ENCODE data around the gene PLA2G2C. TPM values are rescaled to one million over a fixed set of nuclear protein-coding genes. Genes with fewer than 3 reads are reported as not detected.
A peak's percentile ranks its signal among the peaks of the same experiment; 100 is the strongest.

PLA2G2C gene
- total and polyA plus RNA-seq, 2 donors: not detected

DNA sequence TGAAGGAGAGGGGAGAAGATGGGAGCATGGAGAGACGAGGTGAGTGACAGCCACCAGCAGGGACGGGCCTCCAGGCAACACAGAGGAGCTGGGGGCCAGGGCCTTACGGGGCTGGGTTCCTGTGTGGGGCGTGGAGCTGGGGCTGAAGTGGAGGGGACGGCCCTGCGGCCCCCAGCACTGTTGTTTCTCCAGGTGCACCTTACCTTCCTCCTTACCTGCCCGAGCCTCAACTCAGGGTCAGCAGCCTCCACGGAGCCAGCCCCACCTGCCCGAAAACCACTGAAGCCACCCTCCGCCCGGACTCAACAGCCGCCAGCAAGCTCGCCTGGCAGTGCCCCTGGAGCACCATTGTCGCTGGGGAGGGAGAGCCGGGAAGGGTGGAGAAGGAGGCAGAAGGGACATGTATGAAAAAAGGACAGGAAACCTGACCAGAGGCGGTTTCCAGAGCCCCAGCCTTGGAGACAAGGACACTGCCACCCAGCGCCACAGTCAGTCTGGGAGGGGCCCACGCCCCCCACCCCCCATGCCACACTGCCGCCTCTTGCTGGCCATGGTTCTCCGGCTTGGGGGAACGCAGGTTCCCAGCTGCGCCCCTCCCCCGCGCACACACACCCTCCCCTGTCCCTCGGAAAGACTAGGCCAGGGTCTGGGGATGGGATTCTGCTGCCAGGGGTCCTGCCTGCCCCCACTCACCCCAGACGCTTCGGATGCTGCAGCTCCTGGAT lies 36.6 kb downstream of the PLA2G2C start:
- no peak overlapping the region for H3K4me3 ChIP-seq (ENCODE audit: low read depth, low read length)
- no peak overlapping the region for H3K27ac ChIP-seq (ENCODE audit: low read depth)
- 85% methylated on average over 27 of the region's 27 CpGs for WGBS
- DNase-seq (ENCODE audit: extremely low spot score): no peak
- no peaks in the 10 kb centered on the region for H3K4me1 ChIP-seq (ENCODE audit: insufficient read depth)
- no peaks in the 10 kb centered on the region for H3K36me3 ChIP-seq (ENCODE audit: insufficient read depth)

DNA sequence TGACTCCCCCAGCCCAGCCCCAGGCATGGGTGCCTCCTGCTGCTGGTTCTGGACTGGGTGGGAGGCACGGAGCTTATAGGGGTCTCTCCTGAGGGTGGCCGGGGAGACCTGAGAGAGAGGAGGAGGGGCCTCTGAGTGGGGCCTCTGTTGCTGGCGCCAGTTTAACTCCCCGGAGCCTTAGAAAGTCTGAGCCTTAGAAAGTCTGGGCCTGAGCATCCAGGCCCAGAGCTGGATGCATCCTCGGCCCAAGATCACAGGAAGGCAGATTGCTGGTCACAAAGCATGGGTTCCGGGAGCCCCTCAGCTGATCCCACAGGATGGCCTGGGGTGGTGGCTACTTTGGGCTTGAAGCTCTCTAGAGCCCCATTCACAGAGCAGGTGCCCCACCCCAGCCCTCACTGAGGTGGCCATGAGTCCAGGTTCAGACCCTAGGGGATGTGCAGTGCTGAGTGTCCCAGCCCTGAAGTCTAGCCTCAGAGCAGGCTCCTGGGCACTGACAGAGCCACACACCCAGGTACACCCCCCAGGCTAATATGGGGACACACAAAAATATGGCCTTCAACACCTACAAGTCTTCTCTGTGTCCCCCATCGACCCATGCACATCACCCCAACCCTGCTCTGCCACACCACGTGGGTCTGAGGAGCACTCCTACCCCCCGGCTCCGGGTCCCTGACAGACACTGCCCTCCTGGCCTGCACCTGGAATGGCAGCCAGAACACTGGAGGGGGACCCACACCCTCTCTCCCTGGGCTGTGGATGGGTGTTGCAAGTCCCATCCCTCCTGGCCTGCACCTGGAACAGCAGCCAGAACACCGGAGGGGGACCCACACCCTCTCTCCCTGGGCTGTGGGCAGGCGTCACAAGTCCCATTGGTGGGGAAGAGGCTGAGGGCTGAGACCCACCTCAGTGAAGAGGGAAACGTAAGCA lies 37.5 kb downstream of the PLA2G2C start:
- Histone ChIP-seq H3K27ac (ENCODE audit: low read depth) (no peak overlapping the region), H3K4me1 (ENCODE audit: insufficient read depth) (no peaks in the 10 kb centered on the region), H3K36me3 (ENCODE audit: insufficient read depth) (no peaks in the 10 kb centered on the region), H3K4me3 (ENCODE audit: low read depth, low read length) (no peak overlapping the region)
- no peak for DNase-seq (ENCODE audit: extremely low spot score)
- 84% methylated on average over 13 of the region's 13 CpGs for WGBS

DNA sequence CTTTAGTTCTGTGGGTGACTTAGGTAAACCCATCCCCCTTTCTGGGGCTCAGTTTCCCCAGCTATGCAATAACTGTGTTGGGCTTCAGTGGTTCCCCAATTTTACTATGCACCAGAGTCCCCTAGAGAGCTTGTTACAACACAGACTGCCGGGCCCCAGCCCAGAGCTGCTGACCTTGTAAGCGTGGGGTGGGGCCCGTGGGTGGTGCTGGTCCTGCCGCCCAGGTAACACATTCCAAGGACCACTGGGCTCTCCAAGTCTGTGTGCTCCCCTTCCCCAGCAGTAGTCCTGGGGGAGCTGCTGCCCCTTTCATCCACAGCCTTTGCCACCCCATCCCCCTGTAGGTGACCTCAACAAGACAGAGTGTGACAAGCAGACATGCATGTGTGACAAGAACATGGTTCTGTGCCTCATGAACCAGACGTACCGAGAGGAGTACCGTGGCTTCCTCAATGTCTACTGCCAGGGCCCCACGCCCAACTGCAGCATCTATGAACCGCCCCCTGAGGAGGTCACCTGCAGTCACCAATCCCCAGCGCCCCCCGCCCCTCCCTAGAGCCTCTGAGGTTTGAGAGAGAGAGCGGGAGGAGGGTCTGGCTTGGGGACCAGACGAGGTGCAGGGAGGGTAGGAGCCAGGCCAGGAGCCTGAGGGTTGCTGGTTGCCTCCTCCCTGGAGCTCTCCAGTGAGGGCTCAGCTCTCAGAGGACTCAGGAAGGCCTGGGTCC lies 38.3 kb downstream of the PLA2G2C start:
- DNase-seq (ENCODE audit: extremely low spot score): no peak
- no peak overlapping the region for H3K4me3 ChIP-seq (ENCODE audit: low read depth, low read length)
- no peak overlapping the region for H3K27ac ChIP-seq (ENCODE audit: low read depth)
- H3K4me1 ChIP-seq (ENCODE audit: insufficient read depth): no peaks in the 10 kb centered on the region
- WGBS: 82% methylated on average over 13 of the region's 13 CpGs
- H3K36me3 ChIP-seq (ENCODE audit: insufficient read depth): no peaks in the 10 kb centered on the region

- H3K4me3 ChIP-seq (ENCODE audit: low read depth, low read length): no peak overlapping the region
- H3K4me1 ChIP-seq (ENCODE audit: insufficient read depth): no peaks in the 10 kb centered on the region
- no peak for DNase-seq (ENCODE audit: extremely low spot score)
- WGBS: 71% methylated on average over 13 of the region's 13 CpGs
- H3K36me3 ChIP-seq (ENCODE audit: insufficient read depth): no peaks in the 10 kb centered on the region
- no peak overlapping the region for H3K27ac ChIP-seq (ENCODE audit: low read depth)
Measured at GRCh38 chr1:20143734-20144565, 42.4 kb downstream of the PLA2G2C start.

DNA sequence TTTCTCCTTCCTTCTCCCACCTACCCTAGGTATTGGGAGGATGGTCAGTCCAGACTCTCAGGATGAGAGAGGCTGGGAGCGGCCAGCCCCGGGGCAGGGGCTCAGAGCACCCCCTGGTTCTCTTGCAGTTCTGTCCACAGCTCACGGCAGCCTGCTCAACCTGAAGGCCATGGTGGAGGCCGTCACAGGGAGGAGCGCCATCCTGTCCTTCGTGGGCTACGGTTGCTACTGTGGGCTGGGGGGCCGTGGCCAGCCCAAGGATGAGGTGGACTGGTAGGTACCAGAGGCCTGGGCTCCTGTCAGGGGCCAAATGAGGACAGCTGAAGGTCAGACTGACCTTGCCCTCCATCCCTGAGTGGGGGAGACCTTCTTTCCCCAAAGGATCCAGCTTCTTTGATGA lies 43.0 kb downstream of the PLA2G2C start:
- Histone ChIP-seq H3K27ac (ENCODE audit: low read depth) (no peak overlapping the region), H3K4me1 (ENCODE audit: insufficient read depth) (no peaks in the 10 kb centered on the region), H3K36me3 (ENCODE audit: insufficient read depth) (no peaks in the 10 kb centered on the region), H3K4me3 (ENCODE audit: low read depth, low read length) (no peak overlapping the region)
- DNase-seq (ENCODE audit: extremely low spot score): no peak
- WGBS: 92% methylated on average over 8 of the region's 8 CpGs

- Histone ChIP-seq H3K27ac (ENCODE audit: low read depth) (no peak overlapping the region), H3K36me3 (ENCODE audit: insufficient read depth) (no peaks in the 10 kb centered on the region), H3K4me3 (ENCODE audit: low read depth, low read length) (no peak overlapping the region), H3K4me1 (ENCODE audit: insufficient read depth) (no peaks in the 10 kb centered on the region)
- WGBS: 87% methylated on average over 13 of the region's 13 CpGs
- DNase-seq (ENCODE audit: extremely low spot score): no peak
Measured at GRCh38 chr1:20142001-20142710, 44.2 kb downstream of the PLA2G2C start.

DNA sequence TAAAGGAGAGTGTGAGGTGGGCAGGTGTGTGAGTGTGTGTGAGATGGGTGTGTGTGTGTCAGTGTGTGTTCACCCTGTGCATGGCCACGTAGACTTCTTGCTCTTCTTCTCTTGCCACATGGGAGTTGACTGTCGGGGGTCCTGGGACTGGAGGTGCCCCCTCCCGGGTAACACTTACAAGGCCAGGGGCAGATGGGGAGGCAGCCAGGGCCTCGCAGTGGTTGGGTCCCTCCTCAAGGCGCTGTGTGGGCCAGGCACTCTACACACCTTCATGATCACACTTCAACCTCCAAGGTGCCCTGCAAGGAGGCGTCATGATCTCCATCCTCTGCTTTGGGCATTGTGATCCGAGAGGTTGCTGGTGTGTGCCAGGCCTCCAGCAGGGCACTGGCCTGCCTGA lies 44.9 kb downstream of the PLA2G2C start:
- DNase-seq (ENCODE audit: extremely low spot score): no peak
- 92% methylated on average over 7 of the region's 7 CpGs for WGBS
- no peak overlapping the region for H3K27ac ChIP-seq (ENCODE audit: low read depth)
- H3K4me3 ChIP-seq (ENCODE audit: low read depth, low read length): no peak overlapping the region
- no peaks in the 10 kb centered on the region for H3K36me3 ChIP-seq (ENCODE audit: insufficient read depth)
- H3K4me1 ChIP-seq (ENCODE audit: insufficient read depth): no peaks in the 10 kb centered on the region

- no peak overlapping the region for H3K27ac ChIP-seq (ENCODE audit: low read depth)
- H3K4me3 ChIP-seq (ENCODE audit: low read depth, low read length): no peak overlapping the region
- H3K36me3 ChIP-seq (ENCODE audit: insufficient read depth): no peaks in the 10 kb centered on the region
- 79% methylated on average over 9 of the region's 9 CpGs for WGBS
- H3K4me1 ChIP-seq (ENCODE audit: insufficient read depth): no peaks in the 10 kb centered on the region
- no peak for DNase-seq (ENCODE audit: extremely low spot score)
Measured at GRCh38 chr1:20141001-20141400, 45.3 kb downstream of the PLA2G2C start.

- H3K4me1 ChIP-seq (ENCODE audit: insufficient read depth): no peaks in the 10 kb centered on the region
- 73% methylated on average over 13 of the region's 13 CpGs for WGBS
- no peak overlapping the region for H3K27ac ChIP-seq (ENCODE audit: low read depth)
- H3K36me3 ChIP-seq (ENCODE audit: insufficient read depth): no peaks in the 10 kb centered on the region
- no peak for DNase-seq (ENCODE audit: extremely low spot score)
- H3K4me3 ChIP-seq (ENCODE audit: low read depth, low read length): no peak overlapping the region
Measured at GRCh38 chr1:20139776-20140612, 46.3 kb downstream of the PLA2G2C start.

GRCh38 chr1:20138961-20139550 lies 47.3 kb downstream of the PLA2G2C start, which contains the start of gene PLA2G2F:
PLA2G2F (plus strand) TSS chr1:20139323; CDS start chr1:20139428, 105 bp downstream.
- no peak for DNase-seq (ENCODE audit: extremely low spot score)
- WGBS: 90% methylated on average over 9 of the region's 9 CpGs

DNA sequence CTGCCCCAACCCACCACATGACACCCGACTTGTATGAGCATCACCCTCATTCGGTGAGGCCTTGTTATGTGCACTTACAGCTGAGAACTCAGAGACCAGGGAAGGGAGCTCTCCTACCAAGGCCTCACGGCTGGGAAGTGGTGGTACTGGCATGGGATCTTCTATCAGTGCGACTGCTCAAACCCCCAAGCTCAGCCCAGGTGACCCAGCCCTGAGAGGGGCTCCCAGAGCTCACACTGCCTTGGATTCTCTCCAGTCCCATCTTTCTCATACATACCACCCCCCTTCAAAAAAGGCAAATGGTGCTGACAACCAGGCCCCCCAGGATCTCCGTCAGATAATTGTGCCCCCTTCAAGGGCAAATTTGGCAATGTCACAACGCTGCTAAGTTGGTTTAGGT lies 48.0 kb downstream of the PLA2G2C start:
- 92% methylated on average over 6 of the region's 6 CpGs for WGBS
- Histone ChIP-seq H3K4me1 (ENCODE audit: insufficient read depth) (no peaks in the 10 kb centered on the region), H3K27ac (ENCODE audit: low read depth) (no peak overlapping the region), H3K4me3 (ENCODE audit: low read depth, low read length) (no peak overlapping the region), H3K36me3 (ENCODE audit: insufficient read depth) (no peaks in the 10 kb centered on the region)
- no peak for DNase-seq (ENCODE audit: extremely low spot score)

More at GRCh38 chr1:20138961-20139550, 47.3 kb downstream of the PLA2G2C start, which contains the start of gene PLA2G2F:
- no peaks in the 10 kb centered on the region for H3K36me3 ChIP-seq (ENCODE audit: insufficient read depth)
- no peaks in the 10 kb centered on the region for H3K4me1 ChIP-seq (ENCODE audit: insufficient read depth)
- peak within 1 kb of the TSS; percentile 33 for H3K27ac ChIP-seq (ENCODE audit: low read depth)
- H3K4me3 ChIP-seq (ENCODE audit: low read depth, low read length): no peak within 1 kb of the TSS

Measured in urinary bladder (tissue), 4 donors.